GM21423 (cell line): Measurements from ENCODE around the gene BICDL1.
A peak's percentile ranks its signal among the peaks of the same experiment; 100 is the strongest.

Source experiments
- ATAC-seq: cut with Tn5 transposase; IDR thresholded peaks from one replicate; pipeline ENCODE4 v1.9.1; 2021; ENCODE audit warnings: mild to moderate bottlenecking, moderate library complexity; ENCODE audit not compliant: unreplicated experiment

BICDL1 gene

GRCh38 chr12:120121766-120122293, 132.8 kb downstream of the BICDL1 start:
- ATAC-seq = peak; percentile 40

GRCh38 chr12:120125029-120125428, 136.0 kb downstream of the BICDL1 start:
- ATAC-seq = no peak

GRCh38 chr12:120125792-120126634, 137.0 kb downstream of the BICDL1 start:
- no peak for ATAC-seq

GRCh38 chr12:120126635-120127005, 137.6 kb downstream of the BICDL1 start:
- ATAC-seq = no peak

GRCh38 chr12:120130011-120130410, 141.0 kb downstream of the BICDL1 start:
- no peak for ATAC-seq

- no peak for ATAC-seq
Observed at GRCh38 chr12:120131116-120131515, 142.1 kb downstream of the BICDL1 start.

GRCh38 chr12:120132054-120132836, 143.2 kb downstream of the BICDL1 start:
- ATAC-seq = no peak

GRCh38 chr12:120132863-120133385, 143.9 kb downstream of the BICDL1 start:
- peak; percentile 85 for ATAC-seq

GRCh38 chr12:120134307-120134980, 145.4 kb downstream of the BICDL1 start:
- no peak for ATAC-seq

- no peak for ATAC-seq
Observed at GRCh38 chr12:120136093-120136770, 147.2 kb downstream of the BICDL1 start.

GRCh38 chr12:120137833-120138232, 148.8 kb downstream of the BICDL1 start:
- ATAC-seq = no peak

GRCh38 chr12:120138366-120138765, 149.3 kb downstream of the BICDL1 start:
- ATAC-seq = no peak

GRCh38 chr12:120139958-120140357, 150.9 kb downstream of the BICDL1 start:
- no peak for ATAC-seq

- no peak for ATAC-seq
Observed at GRCh38 chr12:120140603-120141002, 151.6 kb downstream of the BICDL1 start.

GRCh38 chr12:120141336-120141735, 152.3 kb downstream of the BICDL1 start:
- no peak for ATAC-seq

GRCh38 chr12:120142231-120142877, 153.3 kb downstream of the BICDL1 start:
- ATAC-seq = no peak
